Measurements from ENCODE around the gene PEAR1.

PEAR1 gene, protein sequence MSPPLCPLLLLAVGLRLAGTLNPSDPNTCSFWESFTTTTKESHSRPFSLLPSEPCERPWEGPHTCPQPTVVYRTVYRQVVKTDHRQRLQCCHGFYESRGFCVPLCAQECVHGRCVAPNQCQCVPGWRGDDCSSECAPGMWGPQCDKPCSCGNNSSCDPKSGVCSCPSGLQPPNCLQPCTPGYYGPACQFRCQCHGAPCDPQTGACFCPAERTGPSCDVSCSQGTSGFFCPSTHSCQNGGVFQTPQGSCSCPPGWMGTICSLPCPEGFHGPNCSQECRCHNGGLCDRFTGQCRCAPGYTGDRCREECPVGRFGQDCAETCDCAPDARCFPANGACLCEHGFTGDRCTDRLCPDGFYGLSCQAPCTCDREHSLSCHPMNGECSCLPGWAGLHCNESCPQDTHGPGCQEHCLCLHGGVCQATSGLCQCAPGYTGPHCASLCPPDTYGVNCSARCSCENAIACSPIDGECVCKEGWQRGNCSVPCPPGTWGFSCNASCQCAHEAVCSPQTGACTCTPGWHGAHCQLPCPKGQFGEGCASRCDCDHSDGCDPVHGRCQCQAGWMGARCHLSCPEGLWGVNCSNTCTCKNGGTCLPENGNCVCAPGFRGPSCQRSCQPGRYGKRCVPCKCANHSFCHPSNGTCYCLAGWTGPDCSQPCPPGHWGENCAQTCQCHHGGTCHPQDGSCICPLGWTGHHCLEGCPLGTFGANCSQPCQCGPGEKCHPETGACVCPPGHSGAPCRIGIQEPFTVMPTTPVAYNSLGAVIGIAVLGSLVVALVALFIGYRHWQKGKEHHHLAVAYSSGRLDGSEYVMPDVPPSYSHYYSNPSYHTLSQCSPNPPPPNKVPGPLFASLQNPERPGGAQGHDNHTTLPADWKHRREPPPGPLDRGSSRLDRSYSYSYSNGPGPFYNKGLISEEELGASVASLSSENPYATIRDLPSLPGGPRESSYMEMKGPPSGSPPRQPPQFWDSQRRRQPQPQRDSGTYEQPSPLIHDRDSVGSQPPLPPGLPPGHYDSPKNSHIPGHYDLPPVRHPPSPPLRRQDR

DNA sequence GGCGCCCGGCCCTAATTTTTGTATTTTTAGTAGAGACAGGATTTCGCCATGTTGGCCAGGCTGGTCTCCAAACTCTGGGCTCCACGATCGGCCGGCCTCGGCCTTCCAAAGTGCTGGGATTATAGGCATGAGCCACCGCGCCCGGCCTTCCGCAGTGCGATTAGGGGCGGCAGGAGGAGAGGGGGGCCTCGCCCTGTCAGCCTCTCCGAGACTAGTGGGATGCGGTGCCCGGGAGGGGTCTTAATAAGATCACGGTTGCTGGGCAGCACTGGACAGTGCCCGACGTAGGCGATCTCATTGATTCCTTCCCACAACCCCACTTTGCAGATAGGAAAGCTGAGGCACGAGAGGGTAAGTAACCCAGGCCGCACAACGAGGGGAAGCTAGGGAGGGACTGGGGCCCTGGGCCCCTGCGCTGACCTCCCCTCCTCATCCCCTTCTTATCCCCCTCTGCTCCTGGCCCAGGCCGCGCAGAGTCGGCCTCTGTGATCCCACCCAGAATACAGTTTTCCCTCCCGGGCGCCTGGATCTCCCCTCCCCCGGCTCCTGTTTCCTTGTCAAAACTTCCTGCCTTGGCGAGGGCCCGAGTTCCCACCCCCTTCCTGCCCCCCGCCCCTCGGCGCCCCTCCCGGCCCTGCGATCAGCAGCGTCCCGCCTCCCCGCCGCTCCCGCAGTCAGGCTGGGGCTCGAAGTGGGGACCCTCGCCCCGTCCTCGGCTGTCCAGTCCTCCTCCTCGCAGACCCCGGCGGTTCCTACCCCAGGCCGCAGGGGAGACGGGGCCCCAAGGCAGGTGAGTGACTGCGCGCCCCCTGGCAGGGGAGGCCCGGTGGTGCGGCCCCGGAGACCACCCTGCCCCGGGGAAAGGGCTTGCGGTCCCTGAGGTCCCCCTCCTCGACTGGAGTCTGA, at the start of gene PEAR1:
Gene PEAR1 (plus strand): TSS at position 671 of the 906 bp plus-strand sequence. CDS start 10,209 bp downstream, outside the sequence.
- in situ Hi-C loops (cut with MboI; ENCODE audit: low sequenced_read_pairs) = loop anchor here (25.0 kb wide), 1 partner anchor 181 kb away; the partner anchor contains the start of gene CRABP2

DNA sequence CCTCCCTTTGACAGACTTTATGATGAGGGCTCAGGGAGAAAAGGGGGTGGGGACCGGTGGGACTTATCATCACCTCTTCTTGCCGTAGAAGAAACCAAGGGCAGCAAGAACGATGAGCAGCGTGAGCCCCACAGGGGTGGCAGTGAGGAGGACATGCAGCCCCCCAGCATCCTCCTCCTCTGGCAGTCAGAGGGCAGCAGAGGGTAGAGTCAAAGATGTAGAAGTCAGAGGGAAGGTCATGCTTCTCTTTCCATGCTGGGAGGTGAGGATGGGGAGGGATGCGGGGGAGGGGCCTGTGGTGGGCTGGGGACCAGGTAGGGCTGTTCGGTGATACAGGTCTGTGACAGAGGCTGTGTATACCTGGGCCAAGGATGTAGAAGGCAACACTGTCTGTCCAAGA, 49.4 kb upstream of the PEAR1 start:
- in situ Hi-C loops (cut with MboI; ENCODE audit: low sequenced_read_pairs) = no loop called here

DNA sequence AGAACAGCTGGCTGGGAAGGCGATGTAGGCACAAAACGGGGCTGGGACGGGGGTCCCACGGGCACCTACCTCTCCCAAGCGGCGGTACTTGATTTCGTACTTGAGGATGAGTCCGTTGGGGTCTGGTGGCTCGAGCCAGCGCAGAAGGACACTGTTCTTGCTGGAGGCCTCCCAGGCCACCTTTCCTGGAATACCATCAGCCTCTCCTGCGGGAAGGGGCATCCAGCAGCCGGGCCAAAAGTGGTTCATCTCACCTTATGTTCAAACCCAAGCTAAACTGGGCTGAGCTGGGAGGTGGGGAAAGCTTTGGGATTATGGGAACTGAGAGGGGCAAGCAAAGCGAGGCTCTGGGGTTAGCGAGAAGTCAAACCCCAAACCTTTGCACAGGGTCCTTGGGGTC, 48.9 kb upstream of the PEAR1 start:
- in situ Hi-C loops (cut with MboI; ENCODE audit: low sequenced_read_pairs) = no loop called here

DNA sequence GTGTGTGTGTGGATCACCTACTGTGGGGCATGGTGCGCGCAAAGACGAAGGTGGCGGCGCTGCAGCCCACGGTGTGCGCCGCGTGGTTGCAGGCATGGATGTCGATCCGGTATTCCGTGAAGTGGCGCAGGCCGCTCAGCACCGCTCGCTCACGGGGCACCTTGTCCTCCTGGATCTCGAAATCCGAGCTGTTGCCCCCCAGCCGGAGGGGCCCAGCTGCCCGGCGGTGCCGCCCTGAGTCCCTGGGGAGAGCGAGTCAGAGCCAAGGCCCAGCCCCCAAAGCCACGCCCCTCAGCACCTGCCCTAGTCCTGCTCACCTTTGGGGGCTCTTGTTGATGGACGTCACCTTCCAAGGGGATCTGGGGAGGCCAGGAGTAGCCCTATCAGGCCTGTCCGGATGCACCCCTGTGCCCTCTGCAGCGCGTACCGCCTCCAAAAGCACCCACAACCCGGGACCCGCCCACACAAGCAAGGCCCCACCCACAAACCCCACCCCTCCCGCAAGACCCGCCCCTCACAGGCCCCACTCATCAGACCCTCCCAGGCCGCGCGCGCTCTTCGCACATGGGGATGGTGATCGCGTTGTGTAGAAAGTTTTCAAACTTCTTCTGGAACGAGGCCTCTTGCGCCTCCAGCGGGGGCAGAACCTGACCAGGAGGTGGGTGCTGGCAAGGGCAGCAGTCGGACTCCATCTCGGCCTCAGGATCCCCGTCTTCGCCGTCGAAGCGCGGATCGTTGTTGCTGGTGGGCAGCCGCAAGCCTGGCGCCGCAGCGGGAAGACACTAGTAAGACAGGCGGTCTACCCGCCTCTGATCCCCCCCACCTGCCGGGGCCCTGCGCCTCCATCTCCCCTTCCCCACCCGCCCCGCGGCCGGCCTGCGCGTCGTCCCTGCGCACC, 48.2 kb upstream of the PEAR1 start:
- in situ Hi-C loops (cut with MboI; ENCODE audit: low sequenced_read_pairs) = no loop called here

DNA sequence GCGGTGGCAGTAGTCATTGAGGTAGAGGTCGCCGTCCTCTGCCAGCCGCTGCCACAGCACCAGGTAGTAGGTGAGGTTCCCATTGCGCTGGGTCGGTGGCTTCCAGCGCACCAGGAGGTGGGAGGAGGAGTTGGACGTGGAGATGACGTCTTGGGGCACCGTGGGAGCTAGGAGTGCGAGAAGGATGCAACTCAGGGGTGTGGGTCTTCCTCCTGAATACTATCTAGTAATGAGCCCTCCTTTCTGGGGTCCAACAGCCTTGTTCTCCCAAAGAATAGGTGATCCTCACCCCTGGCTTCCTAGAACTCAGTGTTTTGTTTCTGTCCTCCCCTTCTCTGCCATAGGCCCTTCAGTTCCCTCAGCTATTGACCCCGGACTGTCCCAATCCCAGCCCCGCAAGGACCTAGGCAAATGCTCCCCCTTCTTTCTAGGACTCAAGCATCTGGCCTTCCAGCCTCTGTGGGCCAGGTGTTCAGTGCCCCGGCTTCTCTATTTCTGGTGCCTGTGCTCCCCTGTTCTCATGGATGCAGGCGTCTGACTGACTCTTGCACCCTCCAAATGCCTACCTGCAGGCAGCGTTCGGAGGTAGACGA, 47.5 kb upstream of the PEAR1 start:
- in situ Hi-C loops (cut with MboI; ENCODE audit: low sequenced_read_pairs) = no loop called here

DNA sequence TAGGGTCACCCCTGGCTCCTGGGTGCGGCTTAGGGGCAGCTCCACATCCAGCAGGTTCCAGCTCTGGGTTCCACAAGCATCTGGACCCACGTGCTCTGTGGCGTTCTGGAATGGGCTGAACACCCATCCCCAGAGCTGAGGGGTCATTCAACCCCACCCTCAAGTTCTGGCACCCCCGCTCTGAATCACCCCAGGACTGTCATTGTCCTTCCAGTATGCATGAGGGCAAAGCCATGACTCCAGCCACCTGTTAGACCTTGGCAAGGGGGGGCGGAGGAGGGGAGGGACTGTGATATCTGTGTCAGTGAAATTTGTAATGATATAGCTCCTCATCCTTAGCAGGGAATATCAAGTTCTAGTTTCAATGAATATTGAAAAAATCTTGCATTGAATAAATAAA, 46.9 kb upstream of the PEAR1 start:
- in situ Hi-C loops (cut with MboI; ENCODE audit: low sequenced_read_pairs) = no loop called here

DNA sequence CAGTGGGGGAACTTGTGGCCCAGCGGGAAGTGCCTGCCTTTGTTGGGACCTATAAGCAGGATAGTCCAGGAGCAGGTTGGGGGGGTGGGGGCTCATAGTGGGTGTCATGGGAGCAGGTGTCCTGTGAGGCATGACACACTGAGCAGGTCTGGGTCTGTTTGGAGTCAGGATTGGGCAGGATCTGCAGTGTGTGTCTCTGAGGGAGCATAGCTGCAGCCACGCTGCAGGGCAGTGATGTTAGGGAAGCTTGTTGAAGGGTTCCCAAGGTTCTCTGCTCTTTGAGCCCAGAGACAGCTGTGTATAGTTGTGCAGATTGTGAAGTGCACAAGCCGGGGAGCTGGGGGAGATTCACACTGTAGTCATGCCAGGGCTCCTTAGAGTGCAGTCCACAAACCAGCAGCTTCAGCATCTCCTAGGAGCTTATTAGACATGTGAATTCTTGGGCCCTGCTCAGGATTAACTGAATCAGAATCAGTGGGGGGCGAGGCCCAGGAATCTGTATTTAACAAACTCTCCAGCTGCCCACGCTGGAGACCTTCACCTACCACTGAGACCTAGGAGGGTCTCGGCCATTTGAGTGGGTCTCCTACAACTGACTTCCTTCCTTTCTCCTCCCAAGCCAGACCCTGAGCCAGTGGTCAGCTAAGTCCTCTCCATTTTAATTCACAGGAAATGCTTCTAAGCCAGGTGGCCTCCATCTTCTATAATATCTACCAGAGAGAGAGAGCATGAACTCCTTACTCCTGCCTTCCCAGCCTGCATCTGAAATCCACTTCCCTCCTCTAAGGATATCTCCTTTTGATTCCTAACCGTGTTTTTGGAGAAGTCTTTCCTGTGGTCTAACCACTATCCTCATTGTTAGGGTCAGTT, 45.7 kb upstream of the PEAR1 start:
- in situ Hi-C loops (cut with MboI; ENCODE audit: low sequenced_read_pairs) = no loop called here

DNA sequence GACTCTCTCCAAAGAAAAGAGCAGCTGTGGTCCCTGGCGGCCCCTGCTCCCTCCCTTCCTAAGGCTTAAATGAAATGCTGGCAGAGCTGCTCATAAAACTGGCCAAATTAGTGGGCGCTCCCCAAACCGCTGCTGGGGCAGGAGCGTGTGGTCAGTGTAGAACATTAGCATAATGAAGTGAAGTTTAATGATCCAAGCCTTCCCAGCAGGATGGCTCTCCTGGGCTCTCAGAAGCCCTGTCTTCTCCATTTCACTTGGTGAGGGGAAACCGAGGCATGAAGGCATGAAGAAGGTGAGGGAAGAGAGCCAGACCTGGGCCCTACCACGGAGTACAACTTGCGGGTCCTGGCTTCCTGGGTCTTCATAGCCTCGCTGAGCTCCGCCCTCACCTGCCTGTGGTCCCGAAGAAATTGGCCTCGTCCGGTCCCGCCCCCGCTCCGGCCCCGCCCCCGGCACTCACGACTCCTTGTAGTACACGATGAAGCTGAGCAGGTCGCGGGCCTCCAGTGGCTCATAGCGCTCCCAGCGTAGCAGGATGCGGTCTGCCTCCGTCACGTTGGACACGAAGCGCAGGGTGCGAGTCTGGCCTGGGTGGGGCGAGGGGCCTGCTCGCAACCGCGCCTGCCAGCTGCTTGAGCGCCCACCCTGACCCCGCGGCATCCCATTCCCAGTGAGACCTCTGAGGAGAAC, 44.9 kb upstream of the PEAR1 start:
- in situ Hi-C loops (cut with MboI; ENCODE audit: low sequenced_read_pairs) = no loop called here

DNA sequence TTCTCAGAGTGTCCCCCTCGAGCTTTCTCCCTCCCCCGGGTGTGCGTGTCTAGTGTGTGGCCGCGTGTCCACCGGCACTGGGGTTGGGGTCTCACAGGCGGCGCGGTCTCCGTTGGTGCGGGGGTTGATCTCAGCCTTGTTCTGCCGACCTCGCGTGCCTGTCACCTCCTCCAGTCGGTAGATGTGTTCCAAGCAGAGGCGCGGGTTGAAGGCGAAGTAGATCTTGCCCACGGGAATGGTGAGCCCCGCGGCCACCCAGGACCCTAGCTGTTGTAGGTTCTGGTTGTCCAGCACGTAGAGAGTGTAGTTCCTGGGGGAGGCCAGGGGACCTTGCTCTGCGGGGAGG, 44.4 kb upstream of the PEAR1 start:
- in situ Hi-C loops (cut with MboI; ENCODE audit: low sequenced_read_pairs) = no loop called here

DNA sequence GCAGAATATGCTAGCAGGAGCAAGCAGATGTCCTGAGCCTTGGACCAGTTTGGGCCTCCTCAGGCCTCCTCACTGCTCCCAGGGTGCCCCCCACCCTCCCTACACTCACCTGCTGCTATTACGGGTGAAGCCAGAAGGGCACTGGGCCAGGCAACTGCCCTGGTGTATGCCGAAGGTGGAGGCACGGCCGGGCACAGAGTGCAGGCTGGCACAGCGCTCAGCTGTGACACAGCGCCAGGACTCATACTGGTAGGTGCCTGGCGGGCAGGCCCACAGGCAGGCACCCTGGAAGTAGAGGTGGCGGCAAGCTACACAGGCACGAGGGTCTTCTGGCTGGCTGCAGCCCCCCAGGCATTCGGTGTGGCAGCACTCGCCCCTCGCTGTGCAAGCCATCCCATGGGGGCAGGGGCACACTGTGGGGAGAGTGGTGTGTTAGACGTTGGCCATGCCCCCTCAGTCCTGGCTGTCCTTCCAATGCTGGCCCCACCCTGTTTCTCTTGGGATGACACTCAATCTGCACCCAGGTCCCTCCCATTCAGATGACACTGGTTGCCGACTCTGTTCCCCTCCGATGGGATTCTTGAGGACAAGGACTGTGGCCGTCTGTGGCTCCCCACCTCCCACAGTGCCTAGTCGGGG, 41.6 kb upstream of the PEAR1 start:
- in situ Hi-C loops (cut with MboI; ENCODE audit: low sequenced_read_pairs) = no loop called here

DNA sequence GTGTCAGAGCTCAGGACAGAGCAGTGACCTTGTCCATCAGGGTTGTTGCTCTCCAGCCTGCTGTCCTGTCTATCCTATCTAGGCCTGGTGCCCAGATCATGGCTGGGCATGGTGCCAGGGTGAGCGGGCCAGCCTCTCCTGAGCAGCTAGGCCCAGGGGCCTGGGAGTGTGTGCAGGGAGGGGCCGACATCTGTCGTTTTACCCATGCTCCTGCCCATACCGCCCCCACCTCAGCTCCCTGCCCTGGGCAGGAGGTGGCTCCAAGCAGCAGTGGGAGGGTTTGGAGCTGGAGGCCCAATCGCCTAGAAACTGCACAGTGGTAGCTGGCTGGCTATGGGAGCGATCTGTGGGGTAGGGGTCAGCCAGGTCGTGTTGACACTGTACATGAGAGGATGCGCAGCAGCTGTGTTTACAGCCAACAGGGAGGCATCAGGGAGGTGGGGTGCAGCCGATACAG, 41.1 kb upstream of the PEAR1 start:
- in situ Hi-C loops (cut with MboI; ENCODE audit: low sequenced_read_pairs) = no loop called here

DNA sequence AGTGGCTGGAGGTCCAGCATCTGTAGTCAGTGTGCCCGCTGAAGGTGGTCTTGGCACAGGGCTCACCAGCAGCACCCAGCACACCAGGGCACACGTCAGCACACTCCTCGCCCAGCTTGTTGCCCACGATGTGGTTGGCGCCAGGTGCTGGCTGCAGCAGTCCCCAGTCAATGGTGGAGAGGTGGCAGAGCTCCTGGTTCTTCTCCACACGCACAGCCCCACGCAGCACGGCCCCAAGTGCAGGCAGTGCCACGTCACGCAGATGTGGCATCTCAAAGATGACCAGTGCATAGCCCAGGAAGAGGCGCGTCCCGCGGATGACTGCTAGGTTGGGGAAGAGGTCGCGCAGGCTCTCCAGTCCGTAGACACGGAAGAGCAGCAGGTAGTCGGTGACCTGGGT, 39.8 kb upstream of the PEAR1 start:
- in situ Hi-C loops (cut with MboI; ENCODE audit: low sequenced_read_pairs) = no loop called here

DNA sequence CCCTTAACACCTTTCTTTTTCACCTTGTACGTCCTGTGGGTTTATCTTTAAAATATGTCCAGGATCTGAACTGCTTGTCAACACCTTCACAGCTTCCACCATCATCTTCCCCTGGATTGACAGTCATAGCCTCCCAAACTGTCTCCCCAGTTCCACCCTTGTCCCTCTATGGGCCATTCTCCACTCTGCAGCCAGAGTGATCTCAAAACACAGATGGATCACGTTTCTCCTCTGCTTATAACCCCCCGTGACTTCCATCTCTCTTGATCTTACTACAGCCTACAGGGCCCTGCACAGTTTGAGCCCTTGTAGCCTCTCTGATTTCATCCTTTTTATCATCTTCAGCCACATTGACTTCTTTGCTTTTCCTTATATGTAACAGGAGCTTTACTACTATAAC, 38.9 kb upstream of the PEAR1 start:
- in situ Hi-C loops (cut with MboI; ENCODE audit: low sequenced_read_pairs) = no loop called here

DNA sequence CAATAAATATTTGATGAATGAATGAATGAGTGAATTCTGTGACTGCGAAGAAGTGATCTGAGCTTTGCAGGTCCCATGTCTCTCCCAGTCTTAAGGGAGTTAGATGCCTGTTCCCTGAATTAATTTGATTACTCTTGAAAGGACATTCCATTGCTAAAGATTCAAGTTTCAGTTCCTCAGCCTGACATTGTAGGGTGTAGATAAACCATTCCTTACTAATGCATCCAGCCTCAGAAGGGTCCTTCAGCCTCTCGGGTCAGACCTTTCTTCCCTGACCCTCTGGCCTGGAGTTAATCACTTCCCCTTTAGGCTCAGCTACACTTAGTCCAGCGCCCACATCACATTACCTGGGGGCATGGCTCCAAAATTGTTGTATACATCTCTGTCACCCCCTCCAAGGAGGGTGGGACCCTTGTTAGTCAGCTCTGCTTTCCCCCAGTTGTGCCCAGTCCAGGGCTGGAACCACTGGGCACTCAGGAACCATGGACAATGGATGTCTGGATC, 37.2 kb upstream of the PEAR1 start:
- in situ Hi-C loops (cut with MboI; ENCODE audit: low sequenced_read_pairs) = no loop called here

DNA sequence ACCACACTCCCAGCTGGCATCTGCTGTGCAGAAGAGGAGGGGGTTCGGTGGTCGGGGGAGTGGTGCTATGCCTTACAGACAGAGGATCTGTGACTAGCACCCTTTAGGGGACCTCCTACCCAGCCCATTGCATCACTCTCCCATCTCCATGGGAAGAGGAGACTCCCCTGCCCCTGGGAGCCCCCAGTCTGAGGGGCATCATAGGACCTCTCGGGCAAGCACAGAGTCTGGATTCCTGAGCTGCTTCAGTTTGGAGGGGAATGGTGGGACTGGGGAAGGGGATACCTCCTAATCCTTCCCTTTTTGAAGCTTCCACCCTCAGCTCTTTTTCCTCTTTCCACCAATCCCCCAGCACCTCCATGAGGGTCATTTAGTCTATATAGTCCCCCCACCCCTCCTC, 36.0 kb upstream of the PEAR1 start:
- in situ Hi-C loops (cut with MboI; ENCODE audit: low sequenced_read_pairs) = no loop called here

DNA sequence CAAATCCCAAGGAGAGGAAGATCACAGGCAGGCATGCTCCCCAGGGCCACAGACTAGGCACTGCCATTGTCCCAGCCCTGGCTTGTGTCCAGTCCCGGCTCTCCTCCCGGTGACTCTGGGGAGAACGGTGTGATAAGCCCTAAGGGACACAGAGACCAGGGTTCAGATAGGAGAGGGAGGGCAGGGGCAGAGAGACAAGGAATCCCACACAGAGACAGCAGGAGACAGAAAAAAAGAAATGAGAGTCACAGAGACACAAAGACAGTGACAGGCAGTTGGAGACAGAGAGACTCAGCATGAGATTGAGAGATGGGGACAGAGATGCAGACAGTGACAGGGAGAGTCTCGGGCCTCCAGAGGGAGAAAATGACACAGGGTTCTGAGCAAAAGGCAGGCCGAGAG, 35.0 kb upstream of the PEAR1 start:
- in situ Hi-C loops (cut with MboI; ENCODE audit: low sequenced_read_pairs) = no loop called here

DNA sequence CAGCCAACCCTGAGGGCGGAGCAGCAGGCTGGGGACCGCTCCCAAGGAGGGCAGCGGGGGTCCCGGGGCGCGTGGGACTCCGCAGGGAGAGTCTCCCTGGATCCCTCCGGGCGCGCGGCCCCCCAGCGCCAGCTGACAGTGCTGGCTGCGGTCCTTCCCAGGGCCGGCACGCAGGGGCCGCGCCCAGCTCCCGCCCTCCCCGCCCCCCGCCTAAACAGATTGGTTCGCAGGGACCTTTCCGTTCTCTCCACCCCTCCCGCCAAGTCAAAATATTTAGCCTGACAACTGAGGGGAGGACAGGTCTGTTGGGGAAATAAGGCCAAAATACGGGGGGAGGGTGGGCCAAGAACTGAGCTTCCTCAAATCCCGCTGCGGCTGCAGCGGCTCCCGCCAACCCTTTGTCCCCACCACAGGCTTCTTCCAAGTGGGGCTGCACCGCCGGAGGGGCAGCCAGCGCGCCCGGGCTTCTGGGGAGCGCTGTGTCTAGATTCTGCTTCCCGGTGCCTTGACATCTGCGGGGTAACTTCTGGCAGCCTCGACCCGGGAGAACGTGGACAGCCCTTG, 34.5 kb upstream of the PEAR1 start, which contains the start of gene INSRR:
Gene INSRR (minus strand): TSS at position 159 of the 564 bp plus-strand sequence. CDS start 496 bp downstream, outside the sequence.
- in situ Hi-C loops (cut with MboI; ENCODE audit: low sequenced_read_pairs) = no loop called here
